Medulla oblongata (tissue), 1 donor: ENCODE data around the gene IFT25.
"Not testable (repeated sequence)": the region's sequence is repeated elsewhere in the genome, so short reads cannot be mapped to it uniquely, and the experiment has no call there.

Experiments used
- DNase-seq: peaks from one replicate; pipeline ENCODE4 v3.0.0-alpha.2; 2015; ENCODE audit errors: extremely low spot score

Gene IFT25

DNA sequence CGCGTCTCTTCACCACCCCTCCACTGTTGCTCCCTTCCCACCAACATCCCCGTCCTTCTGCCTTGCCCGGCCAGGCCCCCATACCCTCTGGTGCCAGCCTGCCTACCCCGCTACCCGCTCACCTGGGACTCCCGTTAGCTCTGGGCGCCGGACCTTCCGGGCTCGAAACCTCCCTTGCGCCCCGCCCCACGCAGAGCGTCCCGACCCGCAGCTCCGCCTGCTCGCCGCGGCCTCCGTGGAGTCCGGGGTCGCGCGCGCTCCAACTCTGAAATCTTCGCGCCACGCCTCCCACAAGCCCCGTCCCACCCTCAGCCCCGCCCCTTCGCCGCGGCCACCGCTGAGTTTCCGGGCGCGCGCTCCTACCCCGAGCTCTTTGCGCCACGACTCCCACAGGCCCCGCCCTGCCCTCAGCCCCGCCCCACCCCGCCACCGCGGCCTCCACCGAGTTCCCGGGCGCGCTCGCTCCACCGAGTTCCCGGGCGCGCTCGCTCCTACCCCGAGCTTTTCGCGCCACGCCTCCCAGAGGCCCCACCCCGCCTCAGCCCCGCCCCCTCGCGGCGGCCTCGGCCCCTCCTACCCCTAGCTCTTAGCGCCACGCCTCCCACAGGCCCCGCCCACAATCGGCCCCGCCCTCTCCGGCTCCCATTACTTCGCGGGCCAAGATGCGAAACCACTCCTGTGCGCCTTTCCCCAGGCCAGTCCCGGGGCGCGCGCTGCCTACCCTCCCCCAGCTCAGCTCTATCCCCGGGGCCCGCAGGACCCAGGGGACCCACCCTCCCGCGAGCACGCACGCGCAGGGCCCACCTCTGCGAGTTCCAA is at the start of gene IFT25:
TSS of gene IFT25 (minus strand) at position 267 of the 819 bp plus-strand sequence. CDS start 5,617 bp downstream, outside the sequence.
- DNase-seq: peak; percentile 97

DNA sequence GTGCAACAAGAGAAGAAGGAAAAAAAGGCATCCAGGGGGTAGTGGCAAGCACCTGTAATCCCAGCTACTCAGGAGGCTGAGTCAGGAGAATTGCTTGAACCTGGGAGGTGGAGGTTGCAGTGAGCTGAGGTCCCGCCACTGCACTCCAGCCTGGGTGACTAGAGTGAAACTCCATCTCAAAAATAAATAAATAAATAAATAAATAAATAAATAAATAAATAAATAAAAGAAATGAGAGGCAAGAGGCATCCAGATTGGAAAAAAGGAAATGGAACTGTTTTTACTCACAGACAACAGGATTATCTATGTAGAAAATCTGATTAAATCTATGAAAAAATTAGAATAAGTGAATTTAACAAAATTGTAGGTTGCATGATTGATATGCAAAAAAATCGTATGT is 49.0 kb upstream of the IFT25 start:
- DNase-seq: not testable (repeated sequence)

DNA sequence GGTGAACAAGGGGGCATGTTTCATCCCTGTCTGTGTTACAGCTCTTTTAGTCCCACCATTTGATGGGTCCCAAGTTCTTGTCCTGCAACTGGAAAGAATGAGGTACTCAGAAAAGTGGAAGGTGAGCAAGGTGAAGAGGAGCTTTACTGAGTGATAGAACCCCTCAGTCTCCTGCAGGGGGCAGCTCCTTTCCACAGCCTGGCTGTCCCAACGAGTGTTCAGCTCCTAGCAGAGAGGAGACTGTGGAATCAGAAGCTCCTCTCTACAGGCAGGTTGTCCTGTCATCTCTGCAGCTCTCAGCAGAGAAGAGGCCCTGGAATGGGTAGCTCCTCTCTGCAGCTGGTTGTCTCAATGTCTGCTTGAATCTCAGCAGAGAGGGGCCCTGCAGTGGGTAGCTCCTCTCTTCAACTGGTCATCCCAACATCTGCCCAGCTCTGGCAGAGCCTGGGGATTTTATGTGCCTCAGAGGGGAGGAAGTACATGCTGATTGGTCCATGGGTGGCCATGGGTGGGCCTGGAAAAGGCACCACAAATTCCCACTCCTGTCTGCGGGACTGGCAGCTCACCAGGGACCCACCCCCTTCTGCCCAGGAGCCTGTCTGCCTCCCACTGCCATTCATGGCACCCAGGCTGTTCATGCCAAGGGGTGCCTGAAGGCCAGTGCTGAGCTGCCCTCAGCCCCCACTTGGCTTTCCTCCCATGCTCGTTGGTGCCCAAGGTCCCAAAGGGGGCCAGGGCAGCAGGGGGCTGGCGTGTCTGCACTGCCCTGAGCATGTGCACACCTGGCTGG is 46.8 kb upstream of the IFT25 start:
- peak; percentile 34 for DNase-seq

DNA sequence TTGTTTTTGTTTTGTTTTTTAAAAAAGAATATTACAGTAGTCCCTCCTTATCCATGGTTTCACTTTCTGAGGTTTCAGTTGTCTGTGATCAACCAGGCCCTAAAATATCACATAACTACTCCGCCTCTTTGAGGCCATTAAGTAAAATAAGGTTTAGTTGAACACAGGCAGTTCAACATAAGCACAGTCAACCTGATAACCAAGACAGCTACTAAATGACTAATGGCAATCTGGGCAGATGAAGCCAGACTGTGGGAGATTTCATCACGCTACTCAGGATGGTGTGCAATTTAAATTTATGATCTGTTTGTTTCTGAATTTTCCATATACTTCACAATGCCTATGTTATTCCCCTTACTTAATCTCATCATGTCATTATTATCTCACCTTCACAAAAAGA is 42.4 kb upstream of the IFT25 start:
- DNase-seq: no peak

DNA sequence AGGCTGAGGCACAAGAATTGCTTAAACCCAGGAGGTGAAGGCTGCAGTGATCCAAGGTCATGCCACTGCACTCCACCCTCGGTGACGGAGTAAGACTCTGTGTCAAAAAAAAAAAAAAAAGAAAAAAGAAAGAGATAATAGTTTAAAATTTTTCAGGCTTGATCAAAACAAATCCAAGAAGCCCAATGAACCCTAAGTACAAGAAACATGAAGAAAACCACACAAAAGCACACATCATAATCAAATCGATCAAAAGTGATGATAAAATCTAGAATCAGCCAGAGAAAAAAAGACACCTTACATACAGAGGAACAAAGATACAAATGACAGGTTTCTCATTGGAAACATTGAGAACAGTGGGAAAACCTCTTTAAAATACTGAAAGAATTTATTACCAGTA is 41.0 kb upstream of the IFT25 start:
- DNase-seq: no peak

DNA sequence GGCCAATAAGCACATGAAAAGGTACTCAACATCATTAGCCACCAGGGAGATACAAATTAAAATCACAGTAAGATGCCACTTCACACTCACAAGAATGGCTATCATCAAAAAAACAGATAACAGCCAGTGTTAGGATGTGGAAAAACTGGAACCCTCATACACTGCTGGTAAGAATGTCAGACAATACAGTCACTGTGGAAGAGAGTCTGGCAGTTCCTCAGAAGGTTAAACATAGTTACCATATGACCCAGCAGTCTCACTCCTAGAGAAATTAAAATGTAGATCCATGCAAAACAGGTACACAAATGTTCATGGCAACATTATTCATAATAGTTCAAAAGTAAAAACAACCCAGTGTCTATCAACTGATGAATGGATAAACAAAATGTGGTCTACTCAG is 39.2 kb upstream of the IFT25 start:
- DNase-seq: no peak

DNA sequence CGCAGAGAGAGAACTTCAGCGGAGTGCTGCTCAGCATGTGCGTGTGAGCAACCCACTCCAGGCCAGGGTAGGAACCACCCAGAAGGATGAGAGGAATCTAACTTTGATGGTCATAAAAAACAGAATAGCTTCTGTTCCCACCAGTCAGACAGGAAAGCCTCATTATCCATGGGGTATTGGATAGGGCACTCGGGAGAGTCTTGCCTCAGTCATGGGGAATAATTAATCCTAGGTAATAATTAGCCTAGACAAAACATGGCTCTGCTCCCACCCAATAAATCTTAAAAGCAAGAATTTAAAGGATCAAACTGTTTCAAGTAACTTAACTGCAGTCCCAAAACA is 37.2 kb upstream of the IFT25 start:
- no peak for DNase-seq

DNA sequence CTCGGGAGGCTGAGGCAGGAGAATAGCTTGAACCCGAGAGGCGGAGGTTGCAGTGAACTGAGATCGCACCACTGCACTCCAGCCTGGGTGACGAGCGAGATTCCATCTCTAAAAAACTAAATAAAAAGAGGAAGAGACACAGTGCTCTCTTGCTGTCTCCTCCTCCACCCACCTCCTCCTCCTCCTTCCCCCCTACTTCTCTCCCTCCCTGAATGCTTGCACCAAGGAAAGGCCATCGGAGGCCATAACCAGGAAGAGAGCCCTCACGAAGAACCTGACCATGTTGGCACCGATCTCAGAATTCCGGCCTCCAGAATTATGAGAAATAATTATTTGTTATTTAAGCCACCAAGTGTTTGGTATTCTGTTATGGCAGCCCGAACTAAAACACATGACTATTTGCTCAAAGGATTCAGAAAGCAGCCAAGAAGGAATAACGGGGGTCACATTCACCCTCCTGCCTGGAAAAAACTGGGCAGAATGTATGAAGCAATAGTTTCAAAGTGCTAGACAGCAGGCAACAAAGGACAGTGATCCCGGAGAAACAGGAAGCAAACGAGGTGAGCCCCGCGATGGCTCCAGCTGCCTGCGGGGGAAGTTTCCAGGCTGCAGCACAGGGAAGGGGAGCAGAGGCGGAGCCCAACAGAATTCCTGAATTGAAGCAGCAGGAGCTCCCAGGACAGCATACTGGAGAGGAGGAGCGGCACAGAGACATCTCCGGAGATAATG is 36.7 kb upstream of the IFT25 start:
- DNase-seq: peak; percentile 35

DNA sequence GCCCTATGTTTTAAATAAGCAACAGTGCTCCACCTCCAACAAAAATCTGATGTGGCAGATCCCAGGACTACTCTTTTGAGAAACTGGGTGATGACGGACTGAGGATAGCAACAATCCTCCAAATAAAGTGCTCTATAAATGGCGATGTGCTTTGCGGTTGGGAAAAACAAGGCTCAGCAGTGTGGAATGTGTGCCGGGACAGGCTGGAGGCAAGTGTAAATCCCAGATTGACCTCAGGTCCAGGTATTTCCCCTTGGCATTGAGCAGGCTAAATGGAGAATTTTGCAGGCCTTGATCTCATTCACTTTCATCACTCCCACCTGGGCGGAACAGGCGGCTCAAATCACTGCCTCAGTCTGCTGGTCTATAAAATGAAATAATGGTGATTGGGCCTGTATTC is 35.7 kb upstream of the IFT25 start:
- DNase-seq: no peak

DNA sequence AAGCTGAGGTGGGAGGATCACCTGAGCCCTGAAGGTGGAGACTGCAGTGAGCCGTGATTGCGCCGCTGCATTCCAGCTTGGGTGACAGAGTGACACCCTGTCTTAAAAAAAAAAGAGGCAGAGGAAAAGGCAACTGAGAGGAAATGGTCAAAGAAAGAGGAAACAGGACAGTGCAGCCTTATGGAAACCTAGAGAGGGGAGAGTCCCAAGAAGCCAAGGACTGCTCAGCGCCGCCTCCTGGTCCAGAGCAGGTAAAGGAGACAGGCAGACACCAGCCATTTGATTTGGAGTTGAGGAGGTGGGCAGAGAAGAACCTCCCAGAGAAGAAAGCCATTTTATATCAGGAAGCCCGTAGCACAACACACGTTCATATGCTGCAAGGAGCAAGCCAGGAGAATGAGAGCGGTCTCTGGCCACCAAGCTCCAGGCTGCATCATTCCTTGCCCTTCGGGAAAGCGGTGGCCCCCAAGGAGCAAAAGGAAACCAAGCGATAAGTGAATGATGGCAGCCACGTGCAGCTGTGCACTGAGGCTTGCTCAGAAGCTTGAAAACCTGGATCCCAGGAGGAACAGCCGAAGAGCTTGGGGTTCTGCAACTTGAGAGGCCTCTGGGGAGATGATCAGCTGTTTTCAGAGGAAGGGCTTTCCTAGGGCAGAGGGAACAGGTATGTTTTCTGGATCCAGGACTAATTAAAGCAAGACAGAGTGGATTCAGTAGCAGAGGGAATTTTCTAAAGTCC is 34.4 kb upstream of the IFT25 start:
- DNase-seq: no peak

DNA sequence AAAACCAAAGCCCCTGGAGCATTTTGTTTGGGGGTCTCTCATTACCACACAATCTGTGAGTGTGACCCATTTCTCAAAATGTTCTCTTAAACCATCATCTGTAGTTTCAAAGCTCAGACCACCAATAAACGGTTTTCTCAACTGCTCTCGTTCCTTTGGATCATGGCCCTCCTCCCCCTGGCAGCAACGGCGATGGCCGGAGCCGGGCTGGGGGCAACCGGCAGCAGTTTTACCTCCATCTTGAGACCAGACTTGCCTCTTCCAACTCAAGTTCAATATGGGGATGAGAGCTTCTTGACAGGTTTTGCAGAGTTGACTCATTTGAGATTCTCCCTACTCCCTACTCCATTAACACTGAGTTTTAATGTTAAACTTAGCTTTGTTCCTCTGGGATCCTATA is 30.4 kb upstream of the IFT25 start:
- no peak for DNase-seq

DNA sequence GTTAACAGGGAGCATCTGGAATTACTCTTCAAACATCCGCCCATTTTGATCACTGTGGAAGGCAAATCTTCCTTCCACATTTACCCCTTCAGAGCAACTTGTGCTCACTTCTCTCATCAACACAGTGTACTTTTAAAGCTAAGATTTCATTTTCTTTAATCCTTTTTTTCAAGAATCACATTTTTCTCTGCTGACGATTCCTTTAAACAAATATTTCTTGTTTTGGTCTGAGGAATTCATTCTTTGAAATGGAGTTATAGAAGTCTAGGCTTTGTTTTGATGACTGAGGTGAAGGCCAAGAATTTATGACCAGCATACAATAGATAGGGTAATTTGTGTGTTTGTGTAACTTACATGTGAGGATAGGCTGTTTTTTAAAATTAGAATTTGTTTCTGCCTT is 26.2 kb upstream of the IFT25 start:
- no peak for DNase-seq

DNA sequence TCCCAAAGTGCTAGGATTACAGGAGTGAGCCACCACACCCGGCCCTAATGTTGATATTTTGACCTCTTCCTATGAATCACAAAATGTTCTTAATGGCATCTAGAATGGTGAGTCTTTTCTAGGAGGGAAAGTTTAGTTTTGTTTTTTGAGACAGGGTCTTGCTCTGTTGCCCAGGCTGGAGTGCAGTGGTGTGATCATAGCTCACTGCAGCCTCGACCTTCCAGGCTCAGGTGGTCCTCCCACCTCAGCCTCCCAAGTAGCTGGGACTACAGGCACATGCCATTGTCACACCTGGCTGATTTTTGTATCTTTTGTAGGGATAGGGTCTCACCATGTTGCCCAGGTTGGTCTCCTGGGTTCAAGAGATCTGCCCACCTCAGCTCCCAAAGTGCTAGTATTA is 23.8 kb upstream of the IFT25 start:
- not testable (repeated sequence) for DNase-seq

DNA sequence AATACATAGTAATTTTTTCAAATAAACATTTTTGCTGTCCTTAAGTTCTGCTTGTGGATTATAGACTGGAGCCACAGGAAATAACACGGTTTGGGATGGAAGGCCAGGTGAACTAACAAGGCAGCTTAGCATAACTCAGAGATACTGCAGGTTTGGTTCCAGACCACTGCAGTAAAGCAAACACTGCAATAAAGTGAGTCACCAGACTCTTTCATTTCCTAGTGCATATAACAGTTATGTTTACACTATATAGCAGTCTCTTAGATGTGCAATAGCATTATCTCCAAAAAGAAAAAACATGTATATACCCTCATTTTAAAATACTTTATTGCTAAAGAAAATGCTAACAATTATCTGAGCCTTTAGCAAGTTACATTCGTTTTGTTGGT is 22.6 kb upstream of the IFT25 start:
- DNase-seq: no peak

DNA sequence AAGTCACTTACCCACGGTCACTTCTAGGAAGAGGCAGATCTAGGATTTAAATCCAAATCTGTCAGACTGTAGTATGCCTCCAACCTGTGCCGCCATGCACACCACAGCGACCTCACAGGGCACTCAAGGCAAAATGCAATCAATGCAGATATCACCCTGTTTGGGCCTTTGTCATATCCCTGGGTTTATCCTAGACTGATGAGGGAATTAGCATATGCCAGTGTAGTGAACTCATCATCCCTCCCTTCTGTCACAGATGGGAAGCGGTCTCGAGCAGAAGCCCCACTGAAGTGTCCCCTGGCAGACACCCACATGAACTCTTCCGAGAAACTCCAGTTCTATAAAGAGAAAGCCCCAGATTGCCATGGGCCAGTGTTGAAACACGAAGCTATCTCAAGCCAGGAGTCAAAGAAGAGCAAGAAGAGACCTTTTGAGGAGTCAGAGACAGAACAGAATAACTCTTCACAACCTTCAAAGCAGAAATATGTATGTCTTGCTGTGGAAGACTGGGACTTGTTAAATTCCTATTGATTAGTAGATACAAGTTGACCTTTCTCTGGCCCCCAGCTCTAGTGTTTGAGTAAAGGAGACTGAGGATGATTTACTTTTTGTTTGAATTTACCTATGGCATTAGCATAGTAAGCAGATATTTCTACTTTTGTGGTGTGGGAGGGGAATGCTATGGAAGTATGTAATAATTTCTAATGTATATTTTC is 22.1 kb upstream of the IFT25 start:
- no peak for DNase-seq

DNA sequence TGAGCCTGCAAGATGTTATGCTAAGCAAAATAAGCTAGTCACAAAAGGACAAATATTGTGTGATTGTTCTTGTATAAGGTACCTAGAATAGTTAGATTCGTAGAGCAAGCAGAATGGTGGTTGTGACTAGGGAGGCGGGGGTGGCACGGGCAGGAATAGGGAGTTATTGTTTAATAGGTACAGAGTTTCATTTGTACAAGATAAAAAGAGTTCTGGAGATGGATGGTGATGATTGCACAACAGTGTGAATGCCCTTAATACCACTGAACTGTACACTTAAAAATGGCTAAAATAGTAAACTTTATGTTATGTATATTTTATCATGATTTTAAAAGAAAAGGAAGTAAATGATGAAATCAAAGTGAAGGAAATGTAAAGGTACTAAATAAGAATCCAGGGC is 21.3 kb upstream of the IFT25 start:
- DNase-seq: no peak

DNA sequence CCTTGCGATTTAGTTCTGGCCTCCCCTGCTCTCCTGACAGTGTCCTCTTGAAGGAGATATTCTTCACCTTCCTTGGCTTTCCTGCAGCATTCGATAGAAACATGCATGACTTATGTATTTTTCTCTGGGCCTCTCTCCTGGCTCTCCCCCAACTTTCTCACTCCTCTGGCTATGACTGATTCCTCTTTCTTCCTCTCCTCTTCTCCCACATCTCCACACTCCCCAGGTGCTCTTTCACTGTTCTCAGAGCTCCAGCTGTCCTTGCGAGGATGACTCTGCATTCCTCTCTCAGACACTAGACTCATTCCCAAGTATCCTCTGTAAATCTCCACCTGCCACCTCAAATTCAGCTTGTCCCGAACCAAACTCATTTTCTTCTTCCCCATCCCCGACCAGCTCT is 18.6 kb upstream of the IFT25 start:
- no peak for DNase-seq

DNA sequence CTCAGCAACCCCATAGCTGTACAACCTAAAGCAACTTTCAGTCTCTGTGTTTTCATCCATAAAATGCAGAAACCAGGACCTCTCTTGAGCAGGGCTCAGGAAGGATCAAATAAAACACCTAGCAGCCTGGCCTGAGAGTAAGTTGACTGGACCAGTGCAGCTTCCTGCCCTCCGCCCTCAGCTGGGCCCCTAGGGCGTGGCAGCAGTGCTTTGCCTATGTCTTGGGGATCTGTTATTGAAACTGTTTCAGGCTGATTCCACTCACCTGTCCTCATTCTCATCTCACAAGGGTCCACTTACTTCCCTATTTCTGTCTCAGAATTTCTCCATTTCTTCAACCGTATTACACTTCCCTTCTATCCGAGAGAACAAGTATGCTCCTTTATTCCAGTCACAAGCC is 18.0 kb upstream of the IFT25 start:
- DNase-seq: no peak

DNA sequence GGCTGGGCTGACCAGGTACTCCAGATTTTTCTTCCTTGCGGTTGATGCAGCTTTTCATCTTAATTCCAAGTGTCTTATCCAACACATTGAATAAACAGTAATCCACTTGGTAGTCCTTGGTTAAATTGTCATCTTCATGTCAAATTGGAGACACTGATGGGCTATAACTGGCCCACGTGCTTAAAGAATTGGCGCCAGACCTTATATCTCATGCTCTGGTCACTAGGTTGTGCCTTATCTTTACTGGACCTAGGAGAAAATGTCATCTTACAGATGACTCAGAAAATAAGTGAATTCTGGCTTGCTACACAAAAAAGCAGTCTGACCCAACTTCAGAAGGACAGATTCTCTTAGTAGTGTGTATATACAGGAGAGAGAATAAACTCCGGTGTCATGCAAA is 16.9 kb upstream of the IFT25 start:
- DNase-seq: no peak

DNA sequence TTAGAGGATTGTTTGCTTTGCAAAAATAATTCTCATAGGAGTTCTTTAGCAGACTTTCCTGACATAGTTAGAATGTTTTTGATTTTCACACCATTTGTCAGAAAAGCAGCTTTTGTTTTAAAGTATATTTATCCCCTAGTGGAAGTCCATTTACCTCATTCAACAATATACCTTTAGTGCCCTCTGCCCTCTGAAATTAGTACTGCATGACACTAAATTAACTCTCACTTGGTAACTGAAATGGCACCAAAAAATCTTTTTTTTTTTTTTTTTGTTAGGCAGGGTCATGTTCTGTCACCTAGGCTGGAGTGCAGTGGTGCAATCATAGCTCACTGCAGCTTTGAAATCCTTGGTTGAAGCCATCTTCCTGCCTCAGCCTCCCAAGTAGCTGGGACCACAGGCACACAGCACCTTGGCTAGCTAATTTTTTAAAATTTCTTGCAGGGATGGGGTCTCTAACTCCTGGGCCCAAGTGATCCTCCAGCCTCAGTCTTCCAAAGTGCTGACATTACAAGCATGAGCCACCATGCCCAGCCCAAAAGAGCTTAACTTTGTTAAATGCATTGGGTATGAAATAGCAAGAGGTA is 14.3 kb upstream of the IFT25 start:
- DNase-seq: no peak
